Measurements from ENCODE around the gene CTCFL.

The CTCFL gene

DNA sequence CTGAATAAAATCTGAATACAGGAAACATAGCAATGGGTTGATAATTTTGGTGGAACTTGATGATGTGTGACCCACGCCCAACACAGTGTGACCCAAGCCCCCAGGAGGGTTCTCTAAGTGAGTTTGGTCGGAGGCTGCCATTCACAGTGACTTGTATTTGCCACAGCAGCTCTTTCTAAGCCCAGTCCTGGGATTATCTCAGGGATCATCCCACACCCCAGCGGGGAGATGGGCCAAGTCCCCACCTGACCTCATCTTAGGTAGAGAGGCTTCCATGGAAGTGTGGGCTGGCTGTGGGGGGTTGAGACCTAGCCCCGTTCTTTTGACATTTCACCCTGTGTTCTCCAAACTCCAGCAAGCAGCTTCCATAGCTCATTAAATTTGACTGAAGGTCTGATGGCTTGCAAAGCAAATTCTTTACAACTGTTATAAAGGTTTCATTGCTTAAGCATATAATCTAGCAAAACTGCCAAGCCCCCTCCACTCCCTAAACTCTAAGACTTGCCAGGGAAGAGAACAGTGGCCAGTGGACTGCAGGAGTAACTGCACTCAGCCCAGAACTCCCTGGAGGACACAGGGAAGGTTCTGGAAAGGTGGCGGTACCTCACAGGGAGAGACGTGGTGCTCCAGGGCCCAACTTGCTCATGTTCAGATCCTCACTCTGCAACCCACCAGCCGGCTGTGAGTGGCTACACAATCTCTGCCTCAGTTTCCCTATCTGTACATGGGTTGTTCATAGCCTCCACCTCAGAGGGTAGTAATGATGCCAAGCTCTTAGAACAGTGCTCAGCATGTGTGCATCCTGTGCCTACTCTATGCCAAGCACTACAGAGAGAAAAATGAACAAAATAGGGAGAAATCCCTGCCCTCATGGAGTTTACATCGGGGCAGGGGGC is 35.0 kb upstream of the CTCFL start:
- no peak for DNase-seq (ENCODE audit: low spot score)

GRCh38 chr20:57559289-57559634 is 34.3 kb upstream of the CTCFL start:
- DNase-seq (ENCODE audit: low spot score), result no peak

DNA sequence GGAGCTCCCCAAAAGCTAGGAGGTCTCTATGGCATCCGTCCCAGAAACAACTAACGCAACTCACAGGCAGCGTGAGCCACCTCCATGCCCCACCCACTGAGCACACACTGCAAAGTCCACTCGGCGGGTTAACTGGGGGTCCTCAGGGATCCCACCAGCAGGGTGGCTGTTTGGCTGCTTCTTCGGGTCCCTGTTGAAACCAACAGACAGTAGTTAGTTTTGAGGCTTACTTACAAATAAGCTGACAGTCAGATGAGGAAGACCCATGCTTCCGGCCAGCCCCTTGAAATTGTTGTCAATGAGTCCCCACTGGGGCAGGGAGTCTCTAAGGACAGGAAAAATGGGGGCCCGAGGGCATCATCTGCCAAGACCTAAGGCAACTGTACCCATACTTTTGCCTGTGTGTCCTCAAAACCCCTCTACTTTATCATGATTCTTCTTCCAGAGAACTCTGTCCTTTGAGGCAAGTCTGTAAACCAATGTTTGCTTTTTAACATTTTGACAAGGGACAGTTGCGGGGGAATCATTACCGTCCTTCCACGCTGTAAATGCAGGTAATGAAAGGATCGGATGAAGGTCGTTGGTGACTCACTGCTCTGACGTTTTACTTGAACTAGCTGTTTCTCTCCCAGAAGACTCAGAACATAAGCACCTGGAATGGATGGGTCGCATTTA is 33.8 kb upstream of the CTCFL start:
- DNase-seq (ENCODE audit: low spot score), result no peak

DNA sequence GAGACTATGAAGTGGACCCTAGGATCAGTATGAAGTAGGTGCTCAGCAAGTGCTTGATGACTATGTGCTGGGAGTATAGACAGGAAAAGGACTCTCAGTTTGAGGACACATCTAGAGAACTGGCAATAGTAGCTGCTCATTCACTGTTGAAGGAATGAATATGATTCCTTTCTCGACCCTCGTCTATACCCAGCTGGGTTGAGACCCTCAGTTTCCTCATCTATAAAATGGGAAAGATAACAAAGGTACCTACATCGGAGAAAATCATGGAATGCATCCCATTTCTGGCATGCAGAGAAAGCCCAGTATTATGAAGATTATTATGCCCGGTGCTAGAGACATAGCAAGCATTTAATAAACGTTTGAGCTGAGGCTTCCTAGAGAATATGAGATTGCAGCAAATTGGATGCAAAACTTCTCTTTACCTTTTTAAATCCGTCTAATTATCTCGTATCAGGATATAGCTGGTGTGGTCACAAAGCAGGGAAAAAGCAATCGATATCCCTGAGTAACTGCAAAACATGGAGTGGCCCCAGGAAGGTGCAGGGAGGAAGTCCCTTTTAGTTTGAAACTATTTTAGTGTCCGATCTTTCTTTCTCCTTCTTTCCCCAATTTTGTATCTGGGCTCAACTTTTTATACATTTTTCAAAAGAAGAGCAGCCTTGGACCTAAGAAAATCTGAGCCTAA is 33.1 kb upstream of the CTCFL start:
- no peak for DNase-seq (ENCODE audit: low spot score)

- no peak for DNase-seq (ENCODE audit: low spot score)
Observed at GRCh38 chr20:57556980-57557274, 32.0 kb upstream of the CTCFL start.

GRCh38 chr20:57555457-57556184 is 30.7 kb upstream of the CTCFL start:
- no peak for DNase-seq (ENCODE audit: low spot score)

GRCh38 chr20:57553376-57554018 is 28.6 kb upstream of the CTCFL start:
- no peak for DNase-seq (ENCODE audit: low spot score)

DNA sequence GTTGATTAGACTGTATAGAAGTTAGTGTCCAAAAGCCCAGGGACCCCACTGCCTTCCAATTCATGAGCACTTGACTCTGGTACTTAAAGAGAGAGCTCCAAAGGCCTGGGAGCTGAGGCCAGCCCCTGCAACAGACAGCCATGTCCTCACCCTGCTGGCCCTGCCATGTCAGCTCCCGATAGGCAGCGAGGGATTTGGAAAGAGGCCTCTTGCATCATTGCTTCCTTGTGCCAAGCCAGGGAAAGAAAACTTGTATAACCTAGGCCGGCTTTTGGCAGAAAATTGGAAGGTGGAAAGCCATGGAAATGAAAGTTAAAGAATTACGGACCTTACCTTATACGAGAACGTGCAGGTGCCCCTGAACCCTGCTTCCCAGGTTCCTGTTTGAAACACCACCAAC is 27.5 kb upstream of the CTCFL start:
- DNase-seq (ENCODE audit: low spot score), result no peak

DNA sequence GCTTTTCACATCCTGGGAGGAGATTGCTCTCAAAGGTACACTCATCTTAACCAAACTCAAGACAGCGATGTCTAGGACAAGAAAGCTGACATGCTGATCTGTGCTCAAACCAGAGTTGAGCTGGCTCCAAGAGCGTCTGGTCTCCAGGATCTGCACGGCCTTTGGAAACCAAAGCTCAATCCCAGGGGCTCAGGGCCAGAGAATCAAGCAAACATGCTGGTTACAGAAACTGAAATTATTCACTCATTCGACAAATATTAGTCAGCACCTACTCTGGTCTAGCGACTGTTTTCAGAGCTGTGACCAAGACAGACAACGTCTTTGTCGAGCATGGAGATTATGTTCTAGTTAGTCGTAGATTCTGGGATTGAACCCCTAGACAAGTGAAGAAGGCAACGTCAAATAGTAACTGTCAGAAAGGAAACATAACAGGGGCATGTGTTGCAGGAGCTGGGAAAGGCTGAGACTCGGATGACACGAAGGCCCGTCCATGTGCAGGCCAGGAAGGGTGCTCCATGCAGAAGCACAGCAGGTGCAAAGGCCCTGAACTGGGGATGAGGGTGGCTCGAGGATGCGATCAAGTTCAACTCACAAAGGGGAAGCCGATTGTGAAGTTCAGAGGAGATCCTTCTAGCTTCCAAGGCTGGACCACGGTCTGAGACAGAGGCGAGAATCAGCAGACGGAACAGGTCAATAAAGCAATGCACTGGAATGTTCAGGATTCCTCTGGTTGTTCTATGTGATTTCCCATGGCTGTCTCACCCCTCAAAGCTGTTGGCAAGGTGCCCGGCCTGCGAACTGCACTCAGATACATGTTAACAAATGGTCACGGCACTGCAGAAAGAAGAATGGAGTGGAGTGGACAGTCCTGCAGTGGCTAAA is 23.5 kb upstream of the CTCFL start:
- DNase-seq (ENCODE audit: low spot score), result no peak

- DNase-seq (ENCODE audit: low spot score), result no peak
Observed at GRCh38 chr20:57546956-57547649, 22.2 kb upstream of the CTCFL start.

- DNase-seq (ENCODE audit: low spot score), result no peak
Observed at GRCh38 chr20:57545927-57546662, 21.2 kb upstream of the CTCFL start.

GRCh38 chr20:57544838-57545564 is 20.1 kb upstream of the CTCFL start:
- no peak for DNase-seq (ENCODE audit: low spot score)

DNA sequence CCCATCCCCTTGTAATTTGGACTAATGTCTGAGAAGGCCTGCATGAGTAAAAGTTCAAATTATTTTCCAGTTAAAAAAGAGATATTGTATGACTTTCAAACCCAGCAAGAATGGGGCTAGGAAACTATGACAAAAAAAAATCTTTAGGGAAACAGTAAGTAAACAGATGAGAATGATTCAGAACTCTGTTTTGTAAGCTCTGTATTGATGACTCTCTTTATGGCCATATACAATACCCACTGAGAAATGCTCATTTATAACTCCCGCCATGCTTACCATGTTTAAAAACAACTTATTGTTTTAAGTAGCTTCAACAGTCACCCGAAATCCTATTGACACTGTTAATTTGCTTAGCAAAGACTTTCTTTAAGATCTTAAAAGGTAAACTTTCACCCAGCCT is 18.8 kb upstream of the CTCFL start:
- no peak for DNase-seq (ENCODE audit: low spot score)

DNA sequence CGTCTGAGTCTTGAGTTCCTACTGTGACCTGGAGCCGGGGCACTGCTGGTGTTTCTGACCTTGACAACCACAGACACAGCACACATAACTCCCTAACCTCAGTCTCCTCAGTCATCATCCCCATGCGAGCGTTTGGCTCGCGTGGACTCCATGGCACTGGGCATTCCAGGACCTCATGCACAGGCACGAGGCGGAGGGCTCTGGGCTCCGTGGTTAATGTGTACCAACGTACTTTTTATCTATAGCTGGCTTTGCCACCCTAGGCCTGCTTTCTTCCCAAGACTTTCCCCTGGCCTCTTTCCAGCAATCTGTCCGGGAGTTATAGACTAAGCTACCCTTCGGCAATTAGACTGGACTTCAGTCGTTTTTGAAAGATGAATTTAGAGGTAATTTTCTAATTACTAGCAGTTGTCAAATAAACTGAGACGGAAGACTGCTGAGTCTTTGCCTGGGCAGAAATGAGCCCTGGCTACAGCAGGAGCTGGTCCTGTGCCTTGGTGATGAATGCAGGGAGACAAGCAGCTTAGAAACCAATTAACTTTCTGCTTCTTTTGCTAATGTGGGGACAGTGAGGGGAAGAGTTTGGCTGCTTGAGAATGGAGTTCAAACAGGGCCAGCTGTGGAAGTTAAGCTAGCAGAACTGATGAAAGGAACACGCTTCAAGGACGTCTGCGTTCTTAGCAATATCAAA is 16.1 kb upstream of the CTCFL start:
- DNase-seq (ENCODE audit: low spot score), result no peak

GRCh38 chr20:57539889-57540288 is 14.9 kb upstream of the CTCFL start:
- DNase-seq (ENCODE audit: low spot score), result no peak

DNA sequence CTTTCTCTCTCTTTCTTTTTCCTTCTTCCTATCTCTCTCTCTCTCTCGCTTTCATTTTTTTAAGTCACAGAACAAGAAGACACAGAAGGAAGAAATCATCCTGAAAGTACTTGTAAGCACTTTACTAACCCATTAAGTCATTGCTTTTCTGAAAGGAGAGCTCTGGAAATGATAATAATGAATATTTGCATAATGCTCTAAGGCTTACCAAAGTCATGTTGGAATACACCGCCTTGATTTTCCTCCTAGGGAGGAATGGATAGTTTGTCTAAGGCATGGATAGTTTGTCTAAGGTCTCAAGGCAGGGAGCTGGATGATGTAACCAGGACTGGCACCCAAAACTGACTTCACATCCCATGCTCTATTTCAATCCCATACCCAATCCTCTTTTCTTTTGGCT is 12.9 kb upstream of the CTCFL start:
- no peak for DNase-seq (ENCODE audit: low spot score)

- DNase-seq (ENCODE audit: low spot score), result no peak
Observed at GRCh38 chr20:57536771-57537724, 12.1 kb upstream of the CTCFL start.
